Mammary epithelial cell (primary cell): ENCODE data around the gene LGALS8.

Experiments
- EZH2 ChIP-seq: IDR thresholded peaks from 2 replicates; pipeline ENCODE4 v1.6.1; 2012; ENCODE audit warnings: low read length, inconsistent platforms, borderline replicate concordance
- TF ChIP-seq, protein P1 (sequence below), 2 donors: IDR thresholded peaks in 1 of 2; conservative IDR thresholded peaks in 1 of 2; 2 replicates each; pipeline ENCODE4 v1.5.1; 2011 to 2012; ENCODE audit warnings: inconsistent platforms in 2 of 2, low read length in 2 of 2, mild to moderate bottlenecking in 2 of 2, control low read depth in 1 of 2, low read depth in 1 of 2; ENCODE audit not compliant: insufficient read depth in 1 of 2; ENCODE audit errors: extremely low read depth in 1 of 2

DNA sequence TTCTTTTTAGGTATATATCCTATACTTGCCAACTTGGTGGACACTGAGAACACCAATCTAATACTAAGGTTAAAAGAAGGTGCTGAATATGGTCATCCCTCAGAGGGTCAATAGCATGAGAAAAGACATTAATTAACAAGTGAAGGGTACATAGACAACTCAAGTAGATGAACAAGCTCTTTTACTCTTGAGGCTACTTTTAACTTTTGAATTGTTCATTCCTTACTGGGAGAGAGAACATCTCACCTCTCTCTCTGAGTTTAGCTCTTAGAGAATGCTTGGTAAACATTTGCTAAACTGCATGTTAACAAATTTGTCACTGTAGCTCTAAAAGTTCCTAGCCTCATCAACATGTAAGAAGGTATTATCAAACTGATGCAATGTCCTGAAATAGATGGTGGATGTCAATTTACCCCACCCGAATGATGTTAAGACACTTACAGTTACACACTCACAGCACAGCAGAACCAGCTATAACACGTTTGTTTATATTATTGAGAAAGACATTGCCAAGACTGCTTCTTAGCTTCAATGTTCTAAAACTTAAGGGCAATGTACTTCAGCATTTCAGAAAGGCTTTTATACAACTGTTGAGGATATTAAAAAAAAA, 44.6 kb downstream of the LGALS8 start:
- TF ChIP-seq, protein P1, sequence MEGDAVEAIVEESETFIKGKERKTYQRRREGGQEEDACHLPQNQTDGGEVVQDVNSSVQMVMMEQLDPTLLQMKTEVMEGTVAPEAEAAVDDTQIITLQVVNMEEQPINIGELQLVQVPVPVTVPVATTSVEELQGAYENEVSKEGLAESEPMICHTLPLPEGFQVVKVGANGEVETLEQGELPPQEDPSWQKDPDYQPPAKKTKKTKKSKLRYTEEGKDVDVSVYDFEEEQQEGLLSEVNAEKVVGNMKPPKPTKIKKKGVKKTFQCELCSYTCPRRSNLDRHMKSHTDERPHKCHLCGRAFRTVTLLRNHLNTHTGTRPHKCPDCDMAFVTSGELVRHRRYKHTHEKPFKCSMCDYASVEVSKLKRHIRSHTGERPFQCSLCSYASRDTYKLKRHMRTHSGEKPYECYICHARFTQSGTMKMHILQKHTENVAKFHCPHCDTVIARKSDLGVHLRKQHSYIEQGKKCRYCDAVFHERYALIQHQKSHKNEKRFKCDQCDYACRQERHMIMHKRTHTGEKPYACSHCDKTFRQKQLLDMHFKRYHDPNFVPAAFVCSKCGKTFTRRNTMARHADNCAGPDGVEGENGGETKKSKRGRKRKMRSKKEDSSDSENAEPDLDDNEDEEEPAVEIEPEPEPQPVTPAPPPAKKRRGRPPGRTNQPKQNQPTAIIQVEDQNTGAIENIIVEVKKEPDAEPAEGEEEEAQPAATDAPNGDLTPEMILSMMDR (conservative IDR thresholded peaks at IDR 0.05 in 1 of 2, IDR thresholded peaks at IDR 0.05 in 1 of 2; ENCODE audit: extremely low read depth in 1 of 2, insufficient read depth in 1 of 2, low read depth in 1 of 2, low read length in 2 of 2) = no peak
- TF ChIP-seq EZH2 = no peak
